Measurements from ENCODE around the gene FBLN2.
A peak's percentile ranks its signal among the peaks of the same experiment; 100 is the strongest.

FBLN2 gene

GRCh38 chr3:13537244-13537908, 11.5 kb upstream of the FBLN2 start:
- TF ChIP-seq CTCF (IDR thresholded peaks at IDR 0.05; ENCODE audit: control insufficient read depth, insufficient read depth, low read depth, low read length, missing control alignments) = no peak
- no peak for DNase-seq (ENCODE audit: low read depth)
- H3K4me3 ChIP-seq (ENCODE audit: control insufficient read depth, low read depth, low read length) = no peak overlapping the region

DNA sequence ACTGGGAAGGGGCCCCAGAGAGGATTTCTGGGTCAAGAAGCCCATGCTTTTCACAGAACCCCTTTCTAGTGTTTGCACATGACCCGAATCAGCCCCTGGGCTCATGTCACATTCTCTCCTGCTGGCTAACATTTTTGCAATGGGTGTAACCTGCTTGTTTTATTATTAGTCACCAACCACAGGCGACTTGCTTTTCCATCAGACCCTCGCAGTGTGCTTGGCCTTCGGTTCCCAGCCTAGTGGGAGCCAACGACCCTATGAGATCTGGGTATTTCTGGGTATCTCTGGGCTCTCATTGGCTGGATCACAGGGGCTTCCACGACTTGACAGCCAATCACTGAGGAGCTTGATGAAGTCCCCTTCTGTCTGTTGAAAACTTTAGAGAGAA, 11.0 kb upstream of the FBLN2 start:
- no peak for TF ChIP-seq CTCF (IDR thresholded peaks at IDR 0.05; ENCODE audit: control insufficient read depth, insufficient read depth, low read depth, low read length, missing control alignments)
- peak; percentile 94 for DNase-seq (ENCODE audit: low read depth)
- no peak overlapping the region for H3K4me3 ChIP-seq (ENCODE audit: control insufficient read depth, low read depth, low read length)

- H3K4me3 ChIP-seq (ENCODE audit: control insufficient read depth, low read depth, low read length) = no peak overlapping the region
- DNase-seq (ENCODE audit: low read depth) = no peak
- TF ChIP-seq CTCF (IDR thresholded peaks at IDR 0.05; ENCODE audit: control insufficient read depth, insufficient read depth, low read depth, low read length, missing control alignments) = no peak
Measured at GRCh38 chr3:13538520-13539291, 10.2 kb upstream of the FBLN2 start.

DNA sequence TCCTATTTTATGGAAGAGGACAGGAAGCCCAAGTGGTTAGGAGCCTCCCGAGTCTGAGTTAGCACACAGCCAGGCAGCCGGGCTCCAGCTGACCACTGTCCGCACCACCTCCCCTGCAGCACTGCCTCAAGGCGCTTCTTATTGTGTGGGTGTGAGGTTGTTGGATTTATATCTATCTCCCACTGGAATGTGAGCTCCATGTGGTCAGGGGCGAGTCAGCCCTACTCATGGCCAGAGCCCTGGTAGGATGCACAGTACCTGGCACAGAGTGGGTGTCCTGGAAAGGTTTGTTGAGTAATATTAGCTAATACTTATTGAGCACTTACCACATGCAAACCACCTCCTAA, 9.7 kb upstream of the FBLN2 start:
- no peak overlapping the region for H3K4me3 ChIP-seq (ENCODE audit: control insufficient read depth, low read depth, low read length)
- DNase-seq (ENCODE audit: low read depth) = peak; percentile 67
- no peak for TF ChIP-seq CTCF (IDR thresholded peaks at IDR 0.05; ENCODE audit: control insufficient read depth, insufficient read depth, low read depth, low read length, missing control alignments)

DNA sequence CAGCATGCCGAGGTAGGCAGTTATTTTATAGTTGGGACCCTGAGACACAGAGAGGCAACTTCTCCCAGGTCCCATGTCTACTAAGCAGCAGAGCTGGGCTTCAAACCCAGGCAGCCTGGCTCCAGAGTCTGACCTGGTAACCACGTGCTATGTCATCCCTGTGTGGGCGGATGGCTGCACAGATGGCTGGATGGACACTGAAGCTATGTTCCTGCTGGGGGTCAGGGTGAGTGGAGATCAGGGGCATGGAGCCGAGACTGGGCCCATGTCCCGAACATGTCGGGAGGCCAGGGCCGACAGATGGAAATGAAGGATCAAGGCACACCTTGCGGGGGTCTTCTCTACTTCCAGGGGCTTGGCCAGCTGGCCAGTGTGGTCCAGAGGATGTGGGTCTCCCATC, 9.3 kb upstream of the FBLN2 start:
- no peak for DNase-seq (ENCODE audit: low read depth)
- TF ChIP-seq CTCF (IDR thresholded peaks at IDR 0.05; ENCODE audit: control insufficient read depth, insufficient read depth, low read depth, low read length, missing control alignments) = no peak
- no peak overlapping the region for H3K4me3 ChIP-seq (ENCODE audit: control insufficient read depth, low read depth, low read length)

DNA sequence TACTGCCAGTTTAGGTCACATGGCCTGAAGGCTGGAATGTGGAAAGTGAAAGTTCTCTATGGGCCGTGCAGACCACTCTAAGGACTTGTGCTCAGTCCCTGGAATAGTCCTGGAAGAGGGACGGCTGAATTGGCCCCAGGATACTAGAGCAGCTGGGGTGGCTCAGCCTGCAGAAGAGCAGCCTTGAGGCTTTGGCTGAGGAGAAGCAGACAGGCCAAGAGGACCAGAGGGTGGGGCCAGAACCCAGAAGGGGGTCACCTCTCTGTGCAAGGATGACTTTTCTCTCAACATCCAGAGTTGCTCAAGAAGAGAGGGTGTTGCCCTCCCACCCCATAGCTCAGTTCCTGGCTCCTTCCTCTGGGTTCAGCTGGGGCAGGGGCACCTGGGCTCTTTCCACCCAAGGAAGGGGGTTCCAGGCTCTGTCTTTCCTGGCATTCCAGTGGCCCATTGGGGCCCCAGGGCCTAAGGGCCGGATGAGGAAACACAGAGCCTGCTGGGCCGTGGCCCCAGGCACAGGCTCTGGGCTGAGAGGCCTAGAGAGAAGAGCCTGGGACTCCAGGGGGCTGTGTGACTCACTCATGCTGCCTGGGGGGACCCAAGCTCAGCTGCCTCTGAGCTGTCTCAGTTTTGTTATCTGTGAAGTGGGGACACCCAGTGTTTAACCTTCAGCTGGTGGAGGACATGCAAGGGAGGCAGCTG, 8.5 kb upstream of the FBLN2 start:
- TF ChIP-seq CTCF (IDR thresholded peaks at IDR 0.05; ENCODE audit: control insufficient read depth, insufficient read depth, low read depth, low read length, missing control alignments) = no peak
- no peak for DNase-seq (ENCODE audit: low read depth)
- H3K4me3 ChIP-seq (ENCODE audit: control insufficient read depth, low read depth, low read length) = no peak overlapping the region

All from AG09309 (cell line).